Measurements from ENCODE around the gene CYP2E1. TPM values are rescaled to one million over a fixed set of nuclear protein-coding genes. Genes with fewer than 3 reads are reported as not detected.
"Not testable (repeated sequence)": the region's sequence is repeated elsewhere in the genome, so short reads cannot be mapped to it uniquely, and the experiment has no call there.

Gene CYP2E1
- total RNA-seq, 1 donor from 2014 or later: 0.49 TPM

- no peak for TF ChIP-seq CTCF (conservative IDR thresholded peaks at IDR 0.05)
- H3K27me3 Mint-ChIP-seq (ENCODE audit: low read depth): peaks cover 3% of the 10 kb centered on the region
- H3K9me3 Mint-ChIP-seq: peaks cover 3% of the 10 kb centered on the region
- DNase-seq (ENCODE audit: low read depth, low spot score): no peak
- peaks cover 7% of the 10 kb centered on the region for H3K36me3 Mint-ChIP-seq (ENCODE audit: low read depth)
- no peak overlapping the region for H3K27ac Mint-ChIP-seq (ENCODE audit: unreplicated experiment)
- no peak overlapping the region for H3K4me3 Mint-ChIP-seq
- H3K4me1 Mint-ChIP-seq: no peaks in the 10 kb centered on the region
Measured at GRCh38 chr10:133568287-133568614, 41.1 kb downstream of the CYP2E1 start.

DNA sequence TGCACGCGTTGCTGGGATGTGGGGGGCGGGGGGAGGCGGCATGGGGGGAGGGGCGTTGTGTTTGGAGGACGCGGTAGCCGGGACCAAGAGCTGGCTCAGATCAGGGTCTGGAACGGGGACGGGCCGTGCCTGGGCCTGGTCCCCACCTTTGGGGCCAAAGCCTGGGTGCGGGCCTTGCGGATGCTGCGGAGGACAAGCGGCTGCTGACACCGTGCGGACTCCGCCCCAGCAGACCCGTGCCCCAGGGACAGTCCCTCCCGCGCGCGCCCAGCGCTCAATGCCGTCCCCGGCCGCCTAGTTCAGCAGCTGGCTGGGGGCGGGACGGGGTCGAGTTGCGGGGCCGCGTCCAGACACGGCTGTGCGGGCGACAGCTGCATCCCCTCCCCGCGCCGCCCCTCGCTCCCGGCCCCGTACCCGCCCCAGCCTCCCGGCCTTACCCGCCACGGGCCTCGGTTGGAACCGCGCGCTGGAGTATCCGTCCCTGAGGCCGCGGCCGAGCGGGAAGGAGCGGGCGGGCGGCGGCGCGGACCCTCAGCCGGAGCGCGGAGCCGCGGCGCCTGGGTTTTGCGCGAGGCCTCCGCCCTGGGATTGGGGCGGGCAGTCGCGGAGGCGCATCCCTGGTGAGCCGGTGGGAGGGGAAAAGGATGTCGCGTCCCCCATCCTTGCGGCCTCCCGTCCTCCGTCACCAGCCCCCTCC is 41.8 kb downstream of the CYP2E1 start:
- H3K4me1 Mint-ChIP-seq; H3K27me3 Mint-ChIP-seq (ENCODE audit: low read depth); H3K9me3 Mint-ChIP-seq; H3K4me3 Mint-ChIP-seq; DNase-seq (ENCODE audit: low read depth, low spot score); H3K27ac Mint-ChIP-seq (ENCODE audit: unreplicated experiment): not testable (repeated sequence)
- H3K36me3 Mint-ChIP-seq (ENCODE audit: low read depth): peaks cover 11% of the 10 kb centered on the region

DNA sequence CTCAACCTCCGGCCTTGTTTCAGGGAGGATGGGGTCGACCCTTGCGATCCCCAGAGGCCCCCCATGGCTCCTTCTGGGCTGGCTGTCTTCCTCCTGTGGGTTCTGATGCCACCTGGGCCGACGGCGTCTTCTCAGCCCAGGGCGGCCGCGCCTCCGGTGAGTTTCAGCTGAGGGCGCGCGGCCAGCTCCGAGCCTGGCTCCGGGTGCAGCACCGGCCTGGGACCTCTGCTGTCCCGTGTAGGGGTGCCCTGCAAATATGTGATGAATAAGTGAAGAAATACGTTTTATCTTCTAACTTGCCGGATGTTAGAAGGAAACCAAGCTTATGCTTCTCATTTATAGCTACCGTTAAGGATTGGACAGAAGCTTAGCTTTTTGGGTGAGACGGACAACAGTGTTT is 42.6 kb downstream of the CYP2E1 start:
- peaks cover 10% of the 10 kb centered on the region for H3K36me3 Mint-ChIP-seq (ENCODE audit: low read depth)
- not testable (repeated sequence) for DNase-seq (ENCODE audit: low read depth, low spot score); H3K27me3 Mint-ChIP-seq (ENCODE audit: low read depth); H3K27ac Mint-ChIP-seq (ENCODE audit: unreplicated experiment); H3K9me3 Mint-ChIP-seq; H3K4me3 Mint-ChIP-seq; H3K4me1 Mint-ChIP-seq

GRCh38 chr10:133572055-133572454 is 44.9 kb downstream of the CYP2E1 start:
- not testable (repeated sequence) for H3K9me3 Mint-ChIP-seq; H3K27ac Mint-ChIP-seq (ENCODE audit: unreplicated experiment); H3K4me1 Mint-ChIP-seq; DNase-seq (ENCODE audit: low read depth, low spot score); H3K27me3 Mint-ChIP-seq (ENCODE audit: low read depth); H3K4me3 Mint-ChIP-seq
- H3K36me3 Mint-ChIP-seq (ENCODE audit: low read depth): peaks cover 10% of the 10 kb centered on the region

DNA sequence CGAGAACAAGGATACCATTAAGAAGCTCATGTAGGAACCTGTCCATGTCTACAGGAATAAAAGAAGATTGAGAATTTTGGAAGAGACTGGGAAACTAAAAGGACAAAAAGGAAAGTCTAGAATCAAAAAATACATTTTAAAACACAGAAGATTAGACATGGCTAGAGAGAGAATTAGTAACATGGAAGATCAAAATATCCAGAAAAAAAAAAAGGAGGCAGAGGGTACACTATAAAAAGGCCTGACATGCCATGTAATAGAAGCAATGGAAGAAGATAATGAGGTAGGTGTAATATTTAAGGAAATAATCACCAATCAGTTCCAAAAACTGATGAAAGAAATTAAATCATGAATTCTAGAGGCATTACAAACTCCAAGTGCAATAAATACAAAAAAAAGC is 46.3 kb downstream of the CYP2E1 start:
- not testable (repeated sequence) for H3K9me3 Mint-ChIP-seq; H3K27ac Mint-ChIP-seq (ENCODE audit: unreplicated experiment); DNase-seq (ENCODE audit: low read depth, low spot score); H3K27me3 Mint-ChIP-seq (ENCODE audit: low read depth); H3K4me3 Mint-ChIP-seq; H3K4me1 Mint-ChIP-seq
- peaks cover 10% of the 10 kb centered on the region for H3K36me3 Mint-ChIP-seq (ENCODE audit: low read depth)

GRCh38 chr10:133577037-133577436 is 49.9 kb downstream of the CYP2E1 start:
- not testable (repeated sequence) for H3K4me3 Mint-ChIP-seq; H3K27me3 Mint-ChIP-seq (ENCODE audit: low read depth)
- H3K9me3 Mint-ChIP-seq: peaks cover 12% of the 10 kb centered on the region

More at GRCh38 chr10:133577037-133577436, 49.9 kb downstream of the CYP2E1 start:
- not testable (repeated sequence) for DNase-seq (ENCODE audit: low read depth, low spot score); H3K27ac Mint-ChIP-seq (ENCODE audit: unreplicated experiment); H3K4me1 Mint-ChIP-seq
- peaks cover 11% of the 10 kb centered on the region for H3K36me3 Mint-ChIP-seq (ENCODE audit: low read depth)

Other genes with a start within 250 kb of the CYP2E1 start
- 70.0 and 72.0 TPM in 2 replicates for gene TUBGCP2, start 218.5 kb upstream of the CYP2E1 start, total RNA-seq
- 62.7 and 75.6 TPM in 2 replicates for gene ZNF511, start 218.4 kb upstream of the CYP2E1 start, total RNA-seq
- gene CALY, start 190.5 kb upstream of the CYP2E1 start, total RNA-seq: 0.82 and 0.89 TPM in 2 replicates
- not detected in 2 replicates for gene PRAP1, start 180.0 kb upstream of the CYP2E1 start, total RNA-seq
- gene FUOM, start 169.3 kb upstream of the CYP2E1 start, total RNA-seq: 18.1 and 18.3 TPM in 2 replicates
- gene ECHS1, start 154.0 kb upstream of the CYP2E1 start, total RNA-seq: 98.1 and 103 TPM in 2 replicates
- gene PAOX, start 148.1 kb upstream of the CYP2E1 start, total RNA-seq: 8.8 and 9.7 TPM in 2 replicates
- gene MTG1, start 133.2 kb upstream of the CYP2E1 start, total RNA-seq: 104 and 105 TPM in 2 replicates
- gene SPRN, start 102.7 kb upstream of the CYP2E1 start, total RNA-seq: 0.37 and 0.48 TPM in 2 replicates
- 1.4 and 1.6 TPM in 2 replicates for gene SCART1, start 73.4 kb upstream of the CYP2E1 start, total RNA-seq
- not detected in 2 replicates for gene SYCE1, start 38.2 kb downstream of the CYP2E1 start, total RNA-seq
- gene FRG2B, start 99.4 kb downstream of the CYP2E1 start, total RNA-seq: not detected in 2 replicates

Measured in neural crest cell (in vitro differentiated cells).